NCI-H1105 (cell line): ENCODE results near the gene FGL2.
"Not testable (repeated sequence)": the region's sequence is repeated elsewhere in the genome, so short reads cannot be mapped to it uniquely, and the experiment has no call there.

Experiments used
- DNase-seq: peaks from one replicate; lab custom pipeline; 2025; lab: John Stamatoyannopoulos, UW

The FGL2 gene, protein sequence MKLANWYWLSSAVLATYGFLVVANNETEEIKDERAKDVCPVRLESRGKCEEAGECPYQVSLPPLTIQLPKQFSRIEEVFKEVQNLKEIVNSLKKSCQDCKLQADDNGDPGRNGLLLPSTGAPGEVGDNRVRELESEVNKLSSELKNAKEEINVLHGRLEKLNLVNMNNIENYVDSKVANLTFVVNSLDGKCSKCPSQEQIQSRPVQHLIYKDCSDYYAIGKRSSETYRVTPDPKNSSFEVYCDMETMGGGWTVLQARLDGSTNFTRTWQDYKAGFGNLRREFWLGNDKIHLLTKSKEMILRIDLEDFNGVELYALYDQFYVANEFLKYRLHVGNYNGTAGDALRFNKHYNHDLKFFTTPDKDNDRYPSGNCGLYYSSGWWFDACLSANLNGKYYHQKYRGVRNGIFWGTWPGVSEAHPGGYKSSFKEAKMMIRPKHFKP

DNA sequence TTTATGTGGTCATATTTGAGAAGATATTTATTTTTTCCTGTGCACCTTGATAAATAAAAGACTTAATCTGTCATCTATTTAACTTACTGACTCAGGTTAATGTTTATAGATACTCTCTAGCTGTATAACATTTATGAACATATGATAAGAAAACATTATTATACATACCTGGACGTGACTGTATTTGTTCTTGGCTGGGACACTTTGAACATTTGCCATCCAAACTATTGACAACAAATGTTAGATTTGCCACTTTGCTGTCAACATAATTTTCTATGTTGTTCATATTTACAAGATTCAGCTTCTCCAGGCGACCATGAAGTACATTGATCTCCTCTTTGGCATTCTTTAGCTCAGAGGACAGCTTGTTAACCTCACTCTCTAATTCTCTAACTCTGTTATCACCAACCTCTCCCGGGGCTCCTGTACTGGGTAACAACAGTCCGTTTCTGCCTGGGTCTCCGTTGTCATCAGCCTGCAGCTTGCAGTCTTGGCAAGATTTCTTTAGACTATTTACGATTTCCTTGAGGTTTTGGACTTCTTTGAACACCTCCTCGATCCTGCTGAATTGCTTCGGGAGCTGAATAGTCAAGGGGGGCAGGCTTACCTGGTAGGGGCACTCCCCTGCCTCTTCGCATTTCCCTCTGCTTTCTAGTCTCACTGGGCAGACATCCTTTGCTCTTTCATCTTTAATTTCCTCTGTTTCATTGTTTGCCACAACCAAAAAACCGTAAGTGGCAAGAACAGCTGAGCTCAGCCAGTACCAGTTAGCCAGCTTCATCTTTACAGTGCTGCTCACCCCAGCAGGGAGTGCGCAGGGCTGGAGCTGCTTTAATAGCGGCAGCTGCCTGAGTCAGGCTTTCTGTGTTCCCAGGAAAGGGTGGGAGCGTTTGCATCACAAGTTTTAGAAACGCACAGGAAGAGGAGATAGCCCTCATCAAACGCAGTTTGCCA, at the start of gene FGL2:
Gene FGL2, minus strand, starts transcription at position 807 of the 954 bp plus-strand sequence. Its CDS starts 26 bp downstream, at position 781.
- no peak for DNase-seq

DNA sequence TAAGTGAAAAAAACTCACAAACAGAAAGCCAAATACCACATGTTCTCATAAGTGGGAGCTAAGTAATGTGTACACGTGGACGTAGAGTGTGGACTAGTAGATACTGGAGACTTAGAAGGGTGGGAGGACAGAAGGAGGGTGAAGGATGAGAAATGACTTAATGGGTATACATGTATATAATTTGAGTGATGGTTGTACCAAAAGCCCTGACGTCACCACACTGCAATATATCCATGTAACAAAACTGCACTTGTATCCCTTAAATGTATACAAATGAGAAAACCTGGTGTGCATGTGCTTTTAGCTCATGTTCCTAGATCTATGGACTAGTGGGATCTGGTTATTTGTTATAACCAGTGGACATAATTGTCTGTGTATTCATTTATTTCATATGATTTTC, 48.5 kb upstream of the FGL2 start:
- no peak for DNase-seq

DNA sequence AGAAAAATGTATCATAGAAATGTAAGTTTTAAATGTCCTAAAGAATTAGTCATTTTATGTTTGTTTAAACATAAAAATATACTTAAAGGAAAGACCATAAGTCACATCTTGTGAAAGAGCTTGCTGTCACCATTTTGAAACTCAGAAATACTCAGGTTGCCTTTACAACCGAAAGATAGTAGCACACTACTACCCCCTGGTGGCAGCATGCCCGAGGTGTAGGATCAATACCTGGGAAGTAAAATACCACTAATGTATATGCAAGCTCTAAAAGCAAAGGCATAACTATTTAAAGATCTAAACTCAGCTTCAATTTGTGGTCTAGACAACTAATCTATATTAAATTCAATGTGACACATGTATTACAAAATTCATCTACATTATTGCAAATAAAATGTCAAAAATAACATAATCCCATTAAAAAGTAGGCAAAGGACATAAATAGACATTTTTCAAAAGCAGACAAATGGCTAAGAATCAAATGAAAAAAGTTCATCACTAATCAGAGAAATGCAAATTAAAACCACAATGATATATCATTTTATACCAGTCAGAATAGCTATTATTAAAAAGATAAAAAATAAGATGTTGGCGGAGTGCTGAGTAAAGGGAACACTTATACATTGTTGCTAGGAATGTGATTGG, 47.7 kb upstream of the FGL2 start:
- peak; percentile 69 for DNase-seq

DNA sequence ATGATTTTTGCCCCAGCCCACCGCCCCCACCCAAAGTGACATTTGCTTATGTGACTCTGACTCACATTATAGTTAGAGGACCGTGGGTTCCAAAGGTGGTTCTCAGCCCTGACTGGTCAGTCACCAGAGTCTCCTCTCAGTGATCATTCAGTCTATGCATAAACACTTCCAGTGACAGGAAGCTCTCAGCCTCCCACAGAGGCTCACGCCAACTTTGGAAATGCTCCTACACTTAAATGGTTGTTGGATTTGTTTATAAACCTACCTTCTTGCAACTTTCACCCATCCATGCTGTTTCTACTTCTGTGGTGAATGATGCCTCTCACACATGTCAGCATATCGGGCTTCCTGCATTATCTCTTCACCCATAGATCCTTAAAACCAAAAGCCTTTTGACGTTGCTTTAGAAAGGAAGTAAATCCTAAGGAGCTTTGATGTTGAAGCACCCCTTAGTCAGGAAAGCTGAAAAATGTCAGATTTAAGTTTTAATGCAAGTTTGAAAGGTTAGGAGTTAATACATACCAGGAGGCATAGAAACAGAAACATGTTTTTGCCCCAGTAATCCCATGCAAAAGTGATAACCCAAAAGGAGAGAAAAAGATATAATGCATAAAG, 46.5 kb upstream of the FGL2 start:
- no peak for DNase-seq

DNA sequence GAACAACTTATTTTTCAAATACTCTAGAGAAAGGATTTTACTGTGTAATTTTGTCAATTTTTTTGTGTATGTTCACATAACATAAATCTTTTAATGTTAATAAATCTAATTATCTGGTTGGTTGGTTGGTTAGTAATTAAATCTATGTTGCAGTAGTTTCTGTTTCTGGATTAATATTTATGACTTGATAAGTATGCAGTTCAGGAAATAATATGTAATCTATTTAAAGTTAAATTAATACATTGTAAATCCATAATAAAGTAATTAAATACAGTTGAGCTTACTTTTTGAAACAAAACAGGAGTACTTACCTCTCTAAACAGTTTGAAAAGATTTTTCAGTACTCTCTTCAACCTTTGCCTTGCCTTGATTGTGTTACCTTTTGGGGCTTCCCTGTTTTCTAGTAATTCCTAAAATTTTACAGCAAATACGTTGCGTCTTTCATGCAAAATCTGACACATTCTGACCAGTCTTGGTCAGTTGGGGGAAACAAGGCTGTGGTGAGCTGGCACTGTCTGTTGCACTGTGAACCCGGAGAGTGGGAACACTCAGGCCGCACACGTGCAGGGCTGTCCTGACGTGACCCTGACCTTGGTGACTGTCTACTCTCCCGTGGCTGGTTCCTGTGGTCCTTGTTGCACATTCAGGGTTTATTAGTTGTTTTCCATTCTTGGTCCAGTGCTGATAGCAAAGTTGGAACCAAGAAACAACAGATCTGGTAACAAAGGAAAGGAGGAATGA, 45.6 kb upstream of the FGL2 start:
- no peak for DNase-seq

DNA sequence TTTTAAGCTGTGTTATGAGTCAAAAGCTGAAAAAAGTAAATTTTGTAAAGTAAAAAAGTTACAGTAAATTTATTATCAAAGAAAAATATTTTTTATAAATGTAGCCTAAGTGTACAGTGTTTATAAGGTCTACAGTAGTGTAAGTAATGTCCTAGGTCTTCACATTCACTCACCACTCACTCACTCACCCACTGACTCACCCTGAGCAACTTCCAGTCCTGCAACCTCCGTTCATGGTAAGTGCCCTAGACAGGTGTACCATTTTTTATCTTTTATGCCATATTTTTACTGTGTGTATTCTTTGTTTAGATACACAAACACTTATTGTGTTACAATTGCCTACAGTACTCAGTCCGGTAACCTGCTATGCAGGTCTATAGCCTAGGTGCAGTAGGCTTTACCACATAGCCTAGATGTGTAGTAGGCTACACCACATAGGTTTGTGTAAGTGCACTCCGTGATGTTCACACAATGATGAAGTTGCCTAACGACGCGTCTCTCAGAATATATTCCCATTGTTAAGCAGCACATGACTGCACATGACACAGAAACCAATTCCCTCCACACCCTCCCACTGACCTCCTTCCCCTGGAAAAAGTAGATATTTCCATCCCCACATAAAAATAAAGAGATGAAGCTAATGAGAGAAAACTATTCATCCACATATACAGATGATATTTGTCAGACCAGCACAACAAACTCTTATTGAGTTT, 44.8 kb upstream of the FGL2 start:
- no peak for DNase-seq

DNA sequence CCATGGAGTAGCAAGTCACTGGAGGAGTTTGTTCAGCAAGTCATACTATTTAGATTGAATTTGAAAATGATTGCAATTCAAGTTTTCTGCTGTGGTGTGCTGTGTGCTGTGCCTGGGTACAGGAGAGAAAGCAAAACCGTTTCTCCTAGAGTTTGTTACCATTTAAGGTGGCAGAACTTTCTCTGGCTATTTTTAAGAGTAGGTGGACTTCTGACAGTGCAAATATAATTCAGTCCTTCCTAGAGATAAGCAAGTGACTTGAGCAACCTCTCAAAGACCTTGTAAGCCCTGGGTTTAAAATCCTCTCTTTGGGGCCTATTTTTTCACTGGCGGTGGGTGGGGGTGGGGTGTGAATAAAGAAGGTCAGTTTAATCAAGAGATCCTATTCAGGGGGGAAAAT, 42.9 kb upstream of the FGL2 start:
- no peak for DNase-seq

DNA sequence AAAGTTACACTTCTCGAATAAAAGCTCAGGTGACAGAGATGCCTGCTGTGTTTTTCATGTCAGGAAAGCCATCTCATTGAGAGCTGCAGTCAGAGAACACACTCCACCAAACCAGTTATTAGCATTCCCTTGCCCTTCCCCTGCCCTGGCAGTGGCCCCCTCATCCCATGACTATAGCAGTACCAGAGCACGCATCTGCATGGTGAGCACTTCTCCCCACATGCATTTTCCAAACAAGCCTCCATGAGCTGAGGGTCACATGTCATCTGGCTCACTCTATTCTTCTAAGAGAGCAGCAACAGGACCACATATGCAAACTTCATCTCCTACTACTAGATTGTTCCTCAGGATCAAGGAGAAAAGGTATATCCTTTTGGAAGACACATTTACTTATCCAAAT, 42.4 kb upstream of the FGL2 start:
- DNase-seq: no peak

DNA sequence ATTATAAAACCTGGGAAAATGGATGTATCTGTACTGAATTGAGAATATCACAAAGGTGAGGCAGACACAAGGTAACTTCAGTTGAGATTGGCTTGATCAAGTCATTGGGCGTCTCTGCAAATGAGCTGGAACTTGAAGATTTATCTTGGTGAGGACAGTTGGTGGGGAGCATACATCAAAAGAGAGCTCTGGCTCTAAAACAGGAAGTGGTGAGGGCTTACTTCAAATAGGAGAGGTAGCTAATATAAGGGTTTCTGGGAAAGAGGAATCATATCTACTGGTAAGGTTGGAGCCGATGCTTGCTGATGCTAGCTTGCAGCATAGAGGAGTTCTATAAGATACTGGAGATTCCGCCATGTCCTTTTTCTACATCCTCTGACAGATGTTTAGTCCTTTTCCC, 39.9 kb upstream of the FGL2 start:
- no peak for DNase-seq

DNA sequence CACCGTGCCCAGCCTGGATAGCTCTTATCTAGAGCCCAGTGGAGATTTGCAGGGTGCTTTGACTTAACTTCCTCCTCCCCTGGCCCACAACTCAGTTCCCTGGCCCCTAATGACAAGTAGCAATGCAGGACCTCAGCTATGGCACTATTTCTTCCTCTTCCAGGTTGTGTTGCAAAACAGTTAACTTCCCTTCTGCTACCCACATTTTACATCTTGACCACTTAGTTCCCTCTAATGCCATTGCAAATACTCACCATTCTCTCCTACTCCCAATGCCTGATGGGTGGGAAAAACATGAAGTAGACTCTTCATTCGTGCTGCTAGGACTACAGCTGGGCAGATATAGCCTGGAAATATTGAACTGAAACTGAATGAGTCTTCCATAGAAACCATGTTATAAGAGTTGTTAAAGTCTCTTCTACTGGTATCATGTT, 39.1 kb upstream of the FGL2 start:
- no peak for DNase-seq

DNA sequence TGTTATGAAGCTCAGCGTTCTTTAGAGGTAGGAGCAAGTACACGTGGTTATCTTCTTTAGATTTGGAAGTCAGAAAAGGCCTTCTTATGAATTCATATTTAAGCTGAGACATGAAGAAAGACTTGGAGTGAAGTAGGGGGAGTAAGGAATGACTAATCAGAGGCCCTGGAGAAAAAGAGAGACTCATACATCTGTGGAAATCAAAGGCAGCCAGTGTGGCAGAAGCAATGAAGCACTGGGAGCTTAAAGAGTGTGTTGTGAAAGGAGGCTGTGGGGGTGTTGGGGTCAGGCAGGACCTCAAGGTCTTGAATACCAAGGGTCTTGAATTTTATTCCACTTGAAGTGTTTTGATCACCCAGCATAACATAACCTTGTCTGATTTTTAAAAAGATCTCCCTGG, 35.7 kb upstream of the FGL2 start:
- DNase-seq: no peak

DNA sequence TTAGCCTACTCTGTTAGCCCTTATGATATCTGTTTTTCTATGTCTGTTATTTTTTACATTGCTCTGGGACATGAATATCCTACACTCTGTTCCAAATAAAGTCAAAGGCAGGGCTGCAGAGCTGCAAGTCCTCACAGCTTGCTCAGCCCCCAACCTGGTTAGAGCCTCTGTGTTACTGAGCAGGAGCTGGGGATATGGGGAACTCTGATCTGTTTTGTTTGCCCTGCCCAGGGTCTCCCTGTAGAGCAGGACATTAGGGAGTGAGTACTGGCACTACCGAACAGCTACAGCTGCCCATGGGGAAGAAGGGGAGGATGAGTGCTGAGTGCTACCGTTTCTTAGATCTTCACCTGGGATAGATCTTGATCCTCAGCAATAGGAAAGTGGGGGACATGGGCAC, 32.8 kb upstream of the FGL2 start:
- DNase-seq: no peak

DNA sequence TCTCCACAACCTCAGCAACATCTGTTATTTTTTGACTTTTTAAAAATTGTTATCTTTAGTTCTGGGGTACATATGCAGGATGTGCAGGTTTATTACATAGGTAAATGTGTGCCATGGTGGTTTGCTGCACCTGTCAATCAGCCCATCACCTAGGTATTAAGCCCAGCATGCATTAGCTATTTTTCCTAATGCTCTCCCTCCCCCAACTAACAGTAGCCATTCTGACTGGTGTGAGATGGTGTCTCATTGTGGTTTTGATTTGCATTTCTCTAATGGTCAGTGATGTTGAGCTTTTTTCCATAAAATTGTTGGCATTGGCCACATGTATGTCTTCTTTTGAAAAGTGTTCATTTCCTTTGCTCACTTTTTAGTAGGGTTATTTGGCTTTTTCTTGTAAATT, 29.2 kb upstream of the FGL2 start:
- DNase-seq: not testable (repeated sequence)

DNA sequence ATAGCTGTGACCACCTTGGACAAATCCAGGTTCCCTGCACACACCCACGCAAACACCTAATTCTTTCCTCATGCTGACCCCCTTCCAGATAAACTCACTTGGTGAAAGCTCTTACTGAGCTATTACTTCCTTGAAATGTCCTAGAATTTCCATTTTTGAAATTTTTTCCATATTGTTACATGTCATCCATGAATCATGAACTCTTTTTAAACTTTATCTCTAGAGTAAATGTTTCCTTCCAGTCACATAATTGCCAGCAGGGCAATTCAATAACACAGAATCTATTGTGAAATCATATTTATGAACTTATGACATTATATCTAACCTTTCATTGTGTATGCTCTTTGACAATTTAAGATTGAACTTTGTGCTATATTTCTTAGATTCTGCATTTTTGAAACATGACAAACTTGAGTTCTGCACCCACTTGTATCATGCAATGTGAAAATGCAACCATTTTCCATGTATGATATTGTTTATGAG, 26.8 kb upstream of the FGL2 start:
- DNase-seq: no peak

DNA sequence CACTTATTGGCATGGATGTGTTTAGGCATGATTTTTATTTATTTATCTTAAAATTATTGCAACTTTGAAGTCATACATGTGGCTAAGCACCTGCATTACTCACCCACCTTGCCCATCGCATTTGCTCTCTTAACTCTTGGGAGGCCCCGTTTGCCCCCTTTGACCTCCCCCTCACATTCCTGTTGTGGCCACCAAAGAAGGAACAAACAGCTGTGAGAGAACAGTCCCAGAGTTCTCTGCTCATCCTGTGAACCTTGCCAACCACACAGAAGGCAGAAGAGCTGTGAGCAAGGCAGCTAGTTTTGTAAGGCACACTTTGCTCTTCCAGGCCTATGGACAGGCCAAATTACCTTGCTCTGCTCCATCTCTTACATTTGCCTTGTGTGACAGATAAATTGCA, 23.6 kb upstream of the FGL2 start:
- DNase-seq: no peak

DNA sequence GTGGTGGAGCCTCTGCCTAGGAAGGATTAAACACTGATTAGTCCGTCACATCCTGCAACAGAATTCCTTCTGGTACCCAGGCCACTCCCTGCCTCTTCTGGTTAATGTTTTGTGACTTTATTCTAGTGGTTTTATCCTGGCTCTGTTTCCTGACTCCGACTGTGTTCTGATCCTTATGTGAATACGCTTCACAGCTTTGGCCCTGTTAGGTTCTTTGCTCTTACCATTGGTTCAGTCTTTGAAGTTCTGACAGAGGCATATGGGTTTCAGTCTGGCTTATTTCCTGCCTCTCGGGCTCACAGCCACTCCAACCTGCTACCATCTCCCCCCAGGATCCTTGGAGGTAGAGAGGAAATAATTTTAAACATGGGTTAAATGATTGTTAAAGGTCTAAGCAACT, 23.2 kb upstream of the FGL2 start:
- no peak for DNase-seq

DNA sequence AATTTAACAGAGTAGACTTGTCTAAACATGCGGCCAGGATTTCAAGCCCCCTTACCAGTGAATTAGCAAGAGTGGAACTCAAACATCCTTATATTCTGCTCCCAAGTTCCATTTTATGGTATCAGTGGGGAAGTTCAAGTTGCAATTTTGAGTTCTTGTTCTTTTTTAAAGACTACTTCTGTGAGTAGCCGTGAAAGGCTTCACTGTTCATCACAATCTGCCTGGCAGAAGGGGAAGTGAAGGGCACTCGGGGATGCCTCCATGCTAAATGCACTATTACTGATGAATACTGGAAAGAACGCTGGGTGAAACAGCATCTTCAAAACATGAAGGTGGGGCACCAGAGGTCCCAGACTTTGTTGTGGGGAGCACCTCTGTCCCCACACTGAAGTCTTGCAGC, 22.4 kb upstream of the FGL2 start:
- no peak for DNase-seq

DNA sequence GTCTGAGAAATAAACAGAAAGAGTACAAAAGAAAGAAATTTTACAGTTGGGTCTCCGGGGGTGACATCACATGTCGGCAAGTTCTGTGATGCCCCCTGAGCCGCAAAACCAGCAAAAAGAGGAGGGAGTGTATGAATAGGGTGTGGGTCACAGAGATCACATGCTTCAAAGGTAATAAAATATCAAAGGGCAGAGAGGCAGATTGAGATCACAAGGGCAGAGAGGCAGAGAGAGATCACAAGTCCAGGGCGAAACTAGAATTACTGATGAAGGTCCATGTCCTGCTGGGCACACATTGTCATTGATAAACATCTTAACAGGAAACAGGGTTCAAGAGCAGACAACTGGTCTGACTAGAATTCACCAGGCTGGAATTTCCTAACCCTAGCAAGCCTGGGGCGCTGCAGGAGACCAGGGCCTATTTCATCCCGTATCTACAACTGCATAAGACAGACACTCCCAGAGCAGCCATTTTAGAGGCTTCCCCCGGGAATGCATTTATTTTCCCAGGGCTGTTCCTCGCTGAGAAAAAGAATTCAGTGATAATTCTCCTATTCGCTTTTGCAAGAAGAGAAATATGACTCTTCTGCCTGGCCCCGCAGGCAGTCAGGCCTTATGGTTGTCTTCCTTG, 20.2 kb upstream of the FGL2 start:
- DNase-seq: not testable (repeated sequence)

DNA sequence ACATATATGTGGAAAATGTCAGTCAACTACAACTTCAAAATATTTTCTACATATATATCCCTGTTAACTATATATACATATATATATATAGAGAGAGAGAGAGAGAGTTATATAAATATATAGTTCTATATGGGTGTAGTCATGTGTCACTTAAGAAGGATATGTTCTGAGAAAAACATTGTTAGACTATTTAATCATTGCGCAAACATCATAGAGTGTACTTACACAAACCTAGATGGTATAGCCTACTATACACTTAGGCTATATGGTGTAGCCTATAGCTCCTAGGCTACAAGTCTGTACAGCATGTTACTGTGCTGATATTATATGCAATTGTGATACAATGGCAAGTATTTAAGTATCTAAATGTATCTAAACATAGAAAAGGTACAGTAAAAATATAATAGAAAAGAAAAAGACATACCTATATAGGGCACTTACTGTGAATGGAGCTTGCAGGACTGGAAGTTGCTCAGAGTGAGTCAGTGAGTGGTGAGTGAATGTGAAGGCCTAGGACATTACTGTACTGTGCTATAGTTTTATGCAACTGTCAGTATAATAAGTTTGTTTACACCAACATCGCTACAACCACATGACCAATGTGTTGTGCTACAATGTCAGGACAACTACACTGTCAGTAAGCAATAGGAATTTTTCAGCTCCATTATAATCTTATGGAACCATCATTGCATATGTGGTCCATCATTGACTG, 18.0 kb upstream of the FGL2 start:
- DNase-seq: no peak
